Lower lobe of right lung (tissue), 2 donors: ENCODE results near the gene KRTAP19-5. TPM values are rescaled to one million over a fixed set of nuclear protein-coding genes. Genes with fewer than 3 reads are reported as not detected.

ENCODE experiments used
- ATAC-seq, 2 donors: fragments of 200-7000 bp; cut with Tn5 transposase; one replicate each; pipeline ENCODE4 v1.9.1; 2020 to 2022; ENCODE audit warnings: mild to moderate bottlenecking in 2 of 2, moderate library complexity in 2 of 2
- DNase-seq: peaks from one replicate; pipeline ENCODE4 v3.0.0-alpha.2; 2020
- H3K27ac ChIP-seq: fragments of 200-600 bp; one replicate; pipeline ENCODE4 v1.8.0; 2022
- H3K27me3 ChIP-seq: fragments of 200-600 bp; one replicate; pipeline ENCODE4 v1.8.0; 2022; ENCODE audit warnings: low read depth
- H3K36me3 ChIP-seq: fragments of 200-600 bp; one replicate; pipeline ENCODE4 v1.8.0; 2022; ENCODE audit warnings: mild to moderate bottlenecking
- H3K4me1 ChIP-seq: fragments of 200-600 bp; one replicate; pipeline ENCODE4 v1.8.0; 2022
- H3K4me3 ChIP-seq: fragments of 200-600 bp; one replicate; pipeline ENCODE4 v1.8.0; 2022; ENCODE audit warnings: mild to moderate bottlenecking
- H3K9me3 ChIP-seq: fragments of 200-600 bp; one replicate; pipeline ENCODE4 v1.8.0; 2022
- intact Hi-C: fragments of 100-400 bp; cut with DNase I; formaldehyde crosslinking; loops from one replicate; pipeline ENCODE4 v1.11.0; 2022
- total RNA-seq: library from RNA; stranded (reverse); fragmentation: NEBNext Ultra II Directional; extraction: Animal tissue kit (Norgen Biotek cat#: 25700); gene quantifications from one replicate; pipeline ENCODE4 v1.2.1, GENCODE V29; 2021
- TF ChIP-seq, protein P1 (sequence below): fragments of 200-600 bp; IDR thresholded peaks from one replicate; pipeline ENCODE4 v1.8.0; 2022; ENCODE audit warnings: antibody characterized with exemption, mild to moderate bottlenecking
- donor health status: DM: no; HTN: yes; CAD: no; lungs with severe emphysema.

Gene KRTAP19-5
- total RNA-seq, 1 donor from 2014 or later, result not detected

DNA sequence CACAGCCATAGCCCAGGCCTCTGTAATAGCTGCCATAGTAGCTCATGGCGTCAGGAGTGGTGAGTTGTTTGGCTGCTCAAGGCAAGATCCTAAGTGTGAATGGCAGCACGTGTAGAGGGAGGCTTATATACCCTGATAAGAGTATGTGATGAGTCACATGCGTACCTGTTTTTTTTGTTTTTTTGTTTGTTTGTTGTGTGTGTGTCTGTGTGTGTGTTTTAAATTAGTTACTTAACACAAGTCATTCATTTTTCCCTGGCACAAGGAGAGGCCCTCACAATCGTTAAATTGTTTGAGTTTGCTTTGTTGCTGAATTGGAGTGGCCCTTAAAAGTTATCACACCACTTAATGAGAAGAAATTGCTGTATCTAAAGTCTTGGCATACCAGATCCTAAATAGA, 4.9 kb downstream of the KRTAP19-5 start, which contains the start of gene KRTAP19-4:
Gene KRTAP19-4 (minus strand): TSS at position 101 of the 400 bp plus-strand sequence. CDS start 55 bp downstream, at position 46.
- TF ChIP-seq, protein P1, sequence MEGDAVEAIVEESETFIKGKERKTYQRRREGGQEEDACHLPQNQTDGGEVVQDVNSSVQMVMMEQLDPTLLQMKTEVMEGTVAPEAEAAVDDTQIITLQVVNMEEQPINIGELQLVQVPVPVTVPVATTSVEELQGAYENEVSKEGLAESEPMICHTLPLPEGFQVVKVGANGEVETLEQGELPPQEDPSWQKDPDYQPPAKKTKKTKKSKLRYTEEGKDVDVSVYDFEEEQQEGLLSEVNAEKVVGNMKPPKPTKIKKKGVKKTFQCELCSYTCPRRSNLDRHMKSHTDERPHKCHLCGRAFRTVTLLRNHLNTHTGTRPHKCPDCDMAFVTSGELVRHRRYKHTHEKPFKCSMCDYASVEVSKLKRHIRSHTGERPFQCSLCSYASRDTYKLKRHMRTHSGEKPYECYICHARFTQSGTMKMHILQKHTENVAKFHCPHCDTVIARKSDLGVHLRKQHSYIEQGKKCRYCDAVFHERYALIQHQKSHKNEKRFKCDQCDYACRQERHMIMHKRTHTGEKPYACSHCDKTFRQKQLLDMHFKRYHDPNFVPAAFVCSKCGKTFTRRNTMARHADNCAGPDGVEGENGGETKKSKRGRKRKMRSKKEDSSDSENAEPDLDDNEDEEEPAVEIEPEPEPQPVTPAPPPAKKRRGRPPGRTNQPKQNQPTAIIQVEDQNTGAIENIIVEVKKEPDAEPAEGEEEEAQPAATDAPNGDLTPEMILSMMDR, result no peak
- Histone ChIP-seq H3K27ac (no peak within 1 kb of the TSS), H3K4me1 (no peaks in the 10 kb centered on the region), H3K9me3 (no peaks in the 10 kb centered on the region), H3K36me3 (no peaks in the 10 kb centered on the region), H3K4me3 (no peak within 1 kb of the TSS), H3K27me3 (no peaks in the 10 kb centered on the region)
- DNase-seq (no peak), ATAC-seq (no peak)
- intact Hi-C loops, result no loop called here

DNA sequence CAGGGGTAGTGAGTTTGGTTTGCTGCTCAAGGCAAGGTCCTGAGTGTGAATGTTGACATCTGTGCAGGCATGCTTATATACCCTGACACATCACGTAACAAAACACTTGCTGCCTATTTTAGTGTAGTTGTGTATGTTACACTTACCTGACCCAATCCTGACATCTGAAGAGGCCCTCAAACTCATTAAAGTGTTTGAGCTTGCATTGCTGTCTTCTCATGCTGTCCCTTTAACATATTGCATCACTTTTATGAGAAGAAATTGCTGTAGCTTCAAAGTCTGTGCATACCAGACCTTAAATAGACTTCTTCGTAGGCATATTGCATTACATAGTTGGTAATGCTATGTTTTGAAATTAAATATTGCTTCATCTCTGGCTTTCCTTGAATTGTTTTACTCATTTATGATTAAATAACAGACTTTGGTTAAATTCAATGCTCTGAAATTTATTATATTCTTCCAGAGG, 9.9 kb downstream of the KRTAP19-5 start, which contains the start of gene KRTAP19-3:
Gene KRTAP19-3 (minus strand): TSS at position 51 of the 466 bp plus-strand sequence. CDS start 56 bp downstream, outside the sequence.
- Histone ChIP-seq H3K36me3 (no peaks in the 10 kb centered on the region), H3K4me3 (no peak within 1 kb of the TSS), H3K27ac (no peak within 1 kb of the TSS), H3K27me3 (no peaks in the 10 kb centered on the region), H3K9me3 (no peaks in the 10 kb centered on the region), H3K4me1 (no peaks in the 10 kb centered on the region)
- DNase-seq, result no peak
- ATAC-seq, result no peak
- TF ChIP-seq, protein P1, result no peak
- intact Hi-C loops, result no loop called here

DNA sequence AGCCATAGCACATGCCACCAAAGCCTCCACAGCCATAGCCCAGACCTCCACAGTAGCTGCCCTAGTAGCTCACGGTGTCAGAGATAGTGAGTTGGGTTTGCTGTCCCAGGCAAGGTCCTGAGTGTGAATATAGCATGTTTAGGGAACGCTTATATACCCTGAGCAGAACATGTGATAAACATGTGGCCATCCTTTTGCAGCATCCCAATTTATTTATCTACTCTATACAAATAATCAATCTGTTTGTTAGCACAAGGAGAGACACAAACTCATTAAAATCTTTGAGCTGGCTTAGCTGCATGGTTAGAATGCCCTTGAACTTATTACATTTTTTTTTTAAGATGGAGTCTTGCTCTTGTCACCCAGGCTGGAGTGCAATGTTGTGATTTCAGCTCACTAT, 14.6 kb downstream of the KRTAP19-5 start, which contains the start of gene KRTAP19-2:
Gene KRTAP19-2 (minus strand): TSS at position 101 of the 400 bp plus-strand sequence. CDS start 88 bp downstream, at position 13.
- H3K27ac ChIP-seq, result no peak within 1 kb of the TSS
- ATAC-seq, result no peak
- intact Hi-C loops, result no loop called here
- no peak within 1 kb of the TSS for H3K4me3 ChIP-seq
- DNase-seq, result no peak
- no peaks in the 10 kb centered on the region for H3K27me3 ChIP-seq
- H3K4me1 ChIP-seq, result no peaks in the 10 kb centered on the region
- no peaks in the 10 kb centered on the region for H3K9me3 ChIP-seq
- TF ChIP-seq, protein P1, result no peak
- no peaks in the 10 kb centered on the region for H3K36me3 ChIP-seq

DNA sequence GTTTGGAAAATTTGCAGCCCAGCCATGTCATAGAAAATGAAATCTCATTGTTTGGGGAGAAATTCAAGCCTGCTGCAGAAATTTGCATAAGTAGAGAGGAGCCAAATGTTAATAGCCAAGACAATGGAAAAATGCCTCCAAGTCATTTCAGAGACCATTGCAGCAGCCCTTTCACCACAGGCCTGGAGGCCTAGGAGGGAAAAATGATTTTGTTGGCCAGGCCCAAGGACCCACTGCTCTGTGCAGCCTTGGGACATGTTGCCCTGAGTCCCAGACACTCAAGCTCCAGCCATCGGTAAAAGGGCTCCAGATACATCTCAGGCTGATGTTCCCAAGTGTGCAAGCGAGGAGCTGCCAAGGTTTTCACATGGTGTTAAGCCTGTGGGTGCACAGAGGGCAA, 15.8 kb downstream of the KRTAP19-5 start:
- Histone ChIP-seq H3K9me3 (no peaks in the 10 kb centered on the region), H3K36me3 (no peaks in the 10 kb centered on the region), H3K27ac (no peak overlapping the region), H3K27me3 (no peaks in the 10 kb centered on the region), H3K4me3 (no peak overlapping the region), H3K4me1 (no peaks in the 10 kb centered on the region)
- no peak for ATAC-seq
- TF ChIP-seq, protein P1, result no peak
- intact Hi-C loops, result no loop called here
- no peak for DNase-seq

DNA sequence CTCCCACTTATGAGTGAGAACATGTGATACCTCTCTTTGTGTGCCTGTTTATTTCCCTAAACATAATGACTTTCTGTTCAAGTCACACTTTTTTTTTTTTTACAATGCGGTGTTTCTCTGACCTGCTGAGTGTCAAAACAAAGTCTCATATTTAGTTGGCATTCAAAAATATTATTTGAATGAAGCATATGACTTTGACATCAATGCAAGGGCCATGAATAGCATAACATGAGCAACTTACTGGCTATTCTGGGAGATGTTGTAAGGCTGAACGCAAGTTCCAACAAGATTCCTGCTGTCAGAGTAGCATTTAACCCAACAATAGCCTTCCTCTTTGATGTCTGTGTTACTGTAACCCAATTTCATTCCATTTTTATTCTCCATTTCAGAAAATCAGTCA, 19.8 kb downstream of the KRTAP19-5 start:
- Histone ChIP-seq H3K27me3 (no peaks in the 10 kb centered on the region), H3K36me3 (no peaks in the 10 kb centered on the region), H3K27ac (no peak overlapping the region), H3K4me1 (no peaks in the 10 kb centered on the region), H3K4me3 (no peak overlapping the region), H3K9me3 (no peaks in the 10 kb centered on the region)
- TF ChIP-seq, protein P1, result no peak
- DNase-seq, result no peak
- intact Hi-C loops, result no loop called here
- no peak for ATAC-seq
